HL-60/S4 treated with retinoic acid at 250 ng/mL for 4 days and 3 days (cell line): Measurements from ENCODE around the gene YTHDF2.

Experiments used
- in situ Hi-C: fragments of 300-500 bp; cut with MboI; formaldehyde crosslinking; loops from 2 replicates; pipeline ENCODE4 v1.7.0; 2022; ENCODE audit warnings: low sequenced_read_pairs

The YTHDF2 gene

GRCh38 chr1:28796352-28797211 is 59.8 kb downstream of the YTHDF2 start:
- in situ Hi-C loops, result no loop called here

- in situ Hi-C loops, result no loop called here
Observed at GRCh38 chr1:28800324-28800723, 63.6 kb downstream of the YTHDF2 start.

- in situ Hi-C loops, result no loop called here
Observed at GRCh38 chr1:28801461-28801860, 64.7 kb downstream of the YTHDF2 start.

GRCh38 chr1:28803051-28803450 is 66.3 kb downstream of the YTHDF2 start:
- in situ Hi-C loops, result no loop called here

- in situ Hi-C loops, result no loop called here
Observed at GRCh38 chr1:28803662-28804061, 66.9 kb downstream of the YTHDF2 start.

- in situ Hi-C loops, result no loop called here
Observed at GRCh38 chr1:28804071-28804470, 67.3 kb downstream of the YTHDF2 start.

- in situ Hi-C loops, result no loop called here
Observed at GRCh38 chr1:28807046-28807445, 70.3 kb downstream of the YTHDF2 start.

- in situ Hi-C loops, result no loop called here
Observed at GRCh38 chr1:28807986-28808385, 71.2 kb downstream of the YTHDF2 start.

GRCh38 chr1:28811369-28811765 is 74.6 kb downstream of the YTHDF2 start:
- in situ Hi-C loops, result no loop called here

GRCh38 chr1:28811766-28812668 is 75.3 kb downstream of the YTHDF2 start, which contains the start of gene OPRD1:
Gene OPRD1 (plus strand): TSS chr1:28812170. CDS start chr1:28812384, 214 bp downstream.
- in situ Hi-C loops, result no loop called here

GRCh38 chr1:28812669-28813468 is 76.1 kb downstream of the YTHDF2 start:
- in situ Hi-C loops, result no loop called here

GRCh38 chr1:28813931-28814465 is 77.3 kb downstream of the YTHDF2 start:
- in situ Hi-C loops, result no loop called here

- in situ Hi-C loops, result no loop called here
Observed at GRCh38 chr1:28815533-28816185, 78.9 kb downstream of the YTHDF2 start.

- in situ Hi-C loops, result no loop called here
Observed at GRCh38 chr1:28817133-28817532, 80.4 kb downstream of the YTHDF2 start.

- in situ Hi-C loops, result no loop called here
Observed at GRCh38 chr1:28819020-28819419, 82.3 kb downstream of the YTHDF2 start.
